HEK293 (cell line): ENCODE measurements around the gene ATF2.

Experiments
- CTCF ChIA-PET: fragments of 350-600 bp; formaldehyde crosslinking; extraction: SDS; loops from one replicate; lab custom pipeline; 2021; ENCODE audit warnings: antibody characterized with exemption; lab: Yijun Ruan, JAX
- POLR2A ChIA-PET: fragments of 300-600 bp; formaldehyde crosslinking; extraction: SDS; loops from one replicate; lab custom pipeline; 2020; ENCODE audit warnings: antibody characterized with exemption, inconsistent platforms; lab: Yijun Ruan, JAX
- H3K27ac ChIP-seq: fragments of 200-500 bp; sonication (Bioruptor generic); 2 replicates; pipeline ENCODE4 v1.5.1; 2014; ENCODE audit warnings: low read depth, low read length, control low read depth, inconsistent platforms; ENCODE audit errors: extremely low read depth
- H3K36me3 ChIP-seq, 2 experiments: fragments of 200-500 bp in 1 of 2; sonication (Bioruptor generic) in 1 of 2; 1 replicate in 1 of 2; 2 replicates in 1 of 2; pipeline ENCODE4 v1.5.1; 2014 to 2017; ENCODE audit warnings: inconsistent platforms in 2 of 2, low read length in 2 of 2; ENCODE audit not compliant: control insufficient read depth in 2 of 2, insufficient read depth in 1 of 2
- H3K4me1 ChIP-seq: fragments of 200-500 bp; sonication (Bioruptor generic); 2 replicates; pipeline ENCODE4 v1.5.1; 2014; ENCODE audit warnings: mild to moderate bottlenecking, low read length, inconsistent platforms; ENCODE audit not compliant: control insufficient read depth, insufficient read depth
- H3K4me3 ChIP-seq: 2 replicates; pipeline ENCODE4 v1.5.1; 2011; ENCODE audit warnings: low read depth, mild to moderate bottlenecking, control low read depth, low read length, moderate library complexity
- H3K9me3 ChIP-seq: fragments of 200-500 bp; sonication (Bioruptor generic); 2 replicates; pipeline ENCODE4 v1.5.1; 2014; ENCODE audit warnings: low read depth, low read length, inconsistent platforms; ENCODE audit not compliant: control insufficient read depth, insufficient read depth
- EGR2 ChIP-seq: fragments of 450-650 bp; formaldehyde crosslinking; IDR thresholded peaks from 2 replicates; pipeline ENCODE4 v1.5.1; 2016; ENCODE audit warnings: low read depth, missing biosample characterization, missing genetic modification characterization
- GFI1B ChIP-seq: fragments of 450-650 bp; formaldehyde crosslinking; IDR thresholded peaks from 2 replicates; pipeline ENCODE4 v1.5.1; 2016; ENCODE audit warnings: missing biosample characterization, missing genetic modification characterization
- REPIN1 ChIP-seq: fragments of 450-650 bp; formaldehyde crosslinking; IDR thresholded peaks from 2 replicates; pipeline ENCODE4 v1.5.1; 2017; ENCODE audit warnings: missing biosample characterization, missing genetic modification characterization, low read depth
- SP2 ChIP-seq: fragments of 450-650 bp; formaldehyde crosslinking; IDR thresholded peaks from 2 replicates; pipeline ENCODE4 v1.5.1; 2016; ENCODE audit warnings: missing biosample characterization, missing genetic modification characterization
- SP3 ChIP-seq: fragments of 450-650 bp; formaldehyde crosslinking; IDR thresholded peaks from 2 replicates; pipeline ENCODE4 v1.5.1; 2016; ENCODE audit warnings: missing biosample characterization, missing genetic modification characterization
- WT1 ChIP-seq: fragments of 450-650 bp; formaldehyde crosslinking; IDR thresholded peaks from 2 replicates; pipeline ENCODE4 v1.5.1; 2016; ENCODE audit warnings: missing biosample characterization, missing genetic modification characterization
- ZBTB17 ChIP-seq: fragments of 450-650 bp; formaldehyde crosslinking; IDR thresholded peaks from 2 replicates; pipeline ENCODE4 v1.5.1; 2016; ENCODE audit warnings: missing biosample characterization, missing genetic modification characterization
- ZBTB44 ChIP-seq: fragments of 450-650 bp; IDR thresholded peaks from 2 replicates; pipeline ENCODE4 v1.5.1; 2018; ENCODE audit warnings: missing biosample characterization, mild to moderate bottlenecking, missing genetic modification characterization
- ZEB2 ChIP-seq: fragments of 450-650 bp; formaldehyde crosslinking; IDR thresholded peaks from 2 replicates; pipeline ENCODE4 v1.5.1; 2016; ENCODE audit warnings: missing biosample characterization, missing genetic modification characterization
- ZFHX2 ChIP-seq: fragments of 450-650 bp; formaldehyde crosslinking; conservative IDR thresholded peaks from 2 replicates; pipeline ENCODE4 v1.5.1; 2016; ENCODE audit warnings: missing biosample characterization, missing genetic modification characterization
- ZNF24 ChIP-seq: fragments of 450-650 bp; formaldehyde crosslinking; IDR thresholded peaks from 2 replicates; pipeline ENCODE4 v1.5.1; 2016; ENCODE audit warnings: missing biosample characterization, missing genetic modification characterization
- ZNF274 ChIP-seq, 2 experiments: fragments of 200-500 bp in 1 of 2; fragments of 450-650 bp in 1 of 2; sonication (Bioruptor generic) in 1 of 2; formaldehyde crosslinking in 1 of 2; IDR thresholded peaks; 2 replicates each; pipeline versions ENCODE4 v1.5.1 to v1.6.1; 2014 to 2016; ENCODE audit warnings: borderline replicate concordance in 1 of 2, inconsistent platforms in 1 of 2, low read length in 1 of 2, missing biosample characterization in 1 of 2, missing genetic modification characterization in 1 of 2
- ZNF341 ChIP-seq: fragments of 450-650 bp; formaldehyde crosslinking; IDR thresholded peaks from 2 replicates; pipeline ENCODE4; 2016; ENCODE audit warnings: low read depth, missing biosample characterization, missing genetic modification characterization
- ZNF366 ChIP-seq: fragments of 450-650 bp; formaldehyde crosslinking; conservative IDR thresholded peaks from 2 replicates; pipeline ENCODE4 v1.5.1; 2016; ENCODE audit warnings: missing biosample characterization, missing genetic modification characterization
- ZNF391 ChIP-seq: fragments of 450-650 bp; formaldehyde crosslinking; IDR thresholded peaks from 2 replicates; pipeline ENCODE4 v1.5.1; 2016; ENCODE audit warnings: low read depth, missing biosample characterization, missing genetic modification characterization, borderline replicate concordance
- ZNF398 ChIP-seq: fragments of 450-650 bp; formaldehyde crosslinking; IDR thresholded peaks from 2 replicates; pipeline ENCODE4 v1.5.1; 2017; ENCODE audit warnings: missing biosample characterization, missing genetic modification characterization
- ZNF404 ChIP-seq: fragments of 450-650 bp; formaldehyde crosslinking; IDR thresholded peaks from 2 replicates; pipeline ENCODE4 v1.5.1; 2017; ENCODE audit warnings: missing biosample characterization, missing genetic modification characterization
- ZNF473 ChIP-seq: fragments of 450-650 bp; formaldehyde crosslinking; IDR thresholded peaks from 2 replicates; pipeline ENCODE4 v1.5.1; 2017; ENCODE audit warnings: missing biosample characterization, missing genetic modification characterization
- ZNF571 ChIP-seq: fragments of 450-650 bp; formaldehyde crosslinking; IDR thresholded peaks from 2 replicates; pipeline ENCODE4 v1.5.0; 2017; ENCODE audit warnings: missing biosample characterization, missing genetic modification characterization
- ZNF600 ChIP-seq: fragments of 450-650 bp; formaldehyde crosslinking; IDR thresholded peaks from 2 replicates; pipeline ENCODE4 v1.5.1; 2016; ENCODE audit warnings: missing biosample characterization, missing genetic modification characterization
- ZNF621 ChIP-seq: fragments of 450-650 bp; formaldehyde crosslinking; IDR thresholded peaks from 2 replicates; pipeline ENCODE4 v1.5.1; 2017; ENCODE audit warnings: missing biosample characterization, missing genetic modification characterization
- ZNF660 ChIP-seq: fragments of 450-650 bp; IDR thresholded peaks from 2 replicates; pipeline ENCODE4 v1.5.1; 2018; ENCODE audit warnings: missing biosample characterization, mild to moderate bottlenecking, missing genetic modification characterization
- ZSCAN23 ChIP-seq: fragments of 450-650 bp; formaldehyde crosslinking; IDR thresholded peaks from 2 replicates; pipeline ENCODE4 v1.5.1; 2016; ENCODE audit warnings: missing biosample characterization, missing genetic modification characterization

ATF2 gene

DNA sequence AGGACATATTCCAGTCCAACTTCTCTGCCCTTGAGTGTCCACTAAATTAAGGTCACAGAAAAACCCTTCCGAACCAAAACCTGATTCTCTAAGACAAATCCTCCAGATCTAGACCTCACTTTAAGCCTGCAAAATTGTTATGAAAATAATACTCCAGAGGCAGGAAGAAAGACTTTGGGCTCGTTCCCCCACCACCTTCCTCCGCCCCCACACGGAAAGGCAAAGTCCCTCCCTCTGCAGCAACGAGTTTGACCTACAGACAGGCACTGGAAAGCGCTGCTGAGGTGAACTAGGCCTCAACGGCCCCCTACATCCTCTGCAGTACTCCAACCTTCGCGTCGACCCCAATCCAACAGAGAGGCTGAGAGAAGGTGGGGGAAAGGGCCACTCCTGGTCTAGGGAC is 12.7 kb upstream of the ATF2 start:
- Histone ChIP-seq H3K27ac (peak overlapping the region; percentile 74), H3K9me3 (no peaks in the 10 kb centered on the region), H3K36me3 (peaks cover 37 to 45% of the 10 kb centered on the region in 2 experiments), H3K4me3 (peak overlapping the region; percentile 85), H3K4me1 (no peaks in the 10 kb centered on the region)
- POLR2A ChIA-PET: interaction anchor here (0.5 to 3.1 kb wide), 3 partner anchors 10 to 156 kb away, joined by 3 to 12 read pairs (median 4); partner anchors contain the start of gene ATF2
- CTCF ChIA-PET: no interaction called here
- TF ChIP-seq SP2 (peak; percentile 5; the same call in 1 of the 2 replicates), ZNF600 (tag by site-specific recombination) (peak; percentile 56), ZFHX2 (peak; percentile 48), EGR2 (tag by site-specific recombination) (no peak), WT1 (no peak), ZNF341 (peak; percentile 63; the same call in 1 of the 2 replicates), ZBTB44 (no peak), ZNF660 (0 out of 2 replicates have a peak, but pooled peaks have one; percentile 11), REPIN1 (tag by site-specific recombination) (0 out of 2 replicates have a peak, but pooled peaks have one; percentile 6), ZNF398 (tag by site-specific recombination) (no peak), ZNF391 (tag by site-specific recombination) (no peak), ZEB2 (no peak), ZBTB17 (peak; percentile 33; the same call in 1 of the 2 replicates), SP3 (tag by site-specific recombination) (peak; percentile 34; the same call in 1 of the 2 replicates)

DNA sequence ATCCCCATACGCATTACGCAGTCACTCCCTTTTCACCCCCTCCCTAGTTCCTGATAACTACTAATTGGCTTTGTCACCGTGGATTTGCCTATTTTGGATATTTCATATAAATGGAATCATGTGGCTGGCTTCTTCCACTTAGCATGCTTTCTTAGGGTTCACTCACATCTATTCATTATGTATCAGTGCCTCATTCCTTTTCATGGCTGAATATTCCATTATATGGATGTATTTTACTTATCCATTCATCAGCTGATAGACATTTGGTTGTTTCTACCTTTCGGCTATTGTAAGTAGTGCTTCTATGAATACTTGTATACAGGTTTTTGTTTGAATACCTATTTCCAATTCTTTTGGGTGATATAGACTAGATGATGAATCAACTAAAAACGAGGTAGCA is 8.6 kb upstream of the ATF2 start:
- Histone ChIP-seq H3K4me3 (no peak overlapping the region), H3K9me3 (no peaks in the 10 kb centered on the region), H3K27ac (no peak overlapping the region), H3K4me1 (no peaks in the 10 kb centered on the region), H3K36me3 (peaks cover 41 to 67% of the 10 kb centered on the region in 2 experiments)
- no peak for TF ChIP-seq ZBTB17
- no peak for TF ChIP-seq GFI1B (tag by site-specific recombination)
- no peak for TF ChIP-seq ZNF571
- TF ChIP-seq ZNF621: no peak
- TF ChIP-seq ZNF274 (IDR thresholded peaks at IDR 0.05; ENCODE audit: low read length): no peak
- no peak for TF ChIP-seq ZNF274 (tag by site-specific recombination; IDR thresholded peaks at IDR 0.05; ENCODE audit: borderline replicate concordance)
- no peak for TF ChIP-seq ZNF473 (tag by site-specific recombination)
- TF ChIP-seq ZNF24 (tag by site-specific recombination): no peak
- no peak for TF ChIP-seq ZNF404 (tag by site-specific recombination)
- TF ChIP-seq ZSCAN23 (tag by site-specific recombination): no peak
- TF ChIP-seq ZNF366 (tag by site-specific recombination): no peak
- CTCF ChIA-PET: interaction anchor here (1.2 kb wide), 1 partner anchor 65 kb away, joined by 6 read pairs; no protein-coding TSS in a partner anchor
- POLR2A ChIA-PET: interaction anchor here (3.1 kb wide), 1 partner anchor 8 kb away, joined by 21 read pairs; the partner anchor contains the start of gene ATF2
